Activated CD4-positive, alpha-beta memory T cell treated with anti-CD3 and anti-CD28 coated beads, Interleukin-2, amount 10 ng/mL, durations not matched to agents 7 days and 5 days (primary cell): ENCODE measurements around the gene GGTA1. TPM values are rescaled to one million over a fixed set of nuclear protein-coding genes. Genes with fewer than 3 reads are reported as not detected.

Experiments used
- total RNA-seq, 2 experiments: library from RNA; stranded (reverse); gene quantifications; one replicate each; pipeline ENCODE4 v1.2.3, GENCODE V29; 2021

GGTA1 gene
- total RNA-seq, 2 experiments from 2014 or later, result not detected

Other genes with a start within 250 kb of the GGTA1 start
- gene GSN, start 231.7 kb downstream of the GGTA1 start, total RNA-seq, result 1 to 10 TPM; 5.8 to 6.0 TPM
- gene STOM, start 129.6 kb downstream of the GGTA1 start, total RNA-seq, result 100 to 1,000 TPM; 101 to 104 TPM
- gene DAB2IP, start 151.8 kb upstream of the GGTA1 start, total RNA-seq, result not detected